ENCODE data around the gene CCDC181. TPM values are rescaled to one million over a fixed set of nuclear protein-coding genes. Genes with fewer than 3 reads are reported as not detected.

The CCDC181 gene
- total RNA-seq, 1 experiment from 2014 or later = 2.9 TPM

GRCh38 chr1:169368406-169368769 is 58.9 kb downstream of the CCDC181 start:
- H2BK15ac ChIP-seq (ENCODE audit: low read depth, low read length) = no peak overlapping the region
- no peak overlapping the region for H2AK5ac ChIP-seq (ENCODE audit: insufficient read length, low read length)
- H3K23ac ChIP-seq (ENCODE audit: insufficient read length, low read depth, low read length) = no peak overlapping the region
- H3K56ac ChIP-seq (ENCODE audit: insufficient read length, low read depth, low read length) = no peak overlapping the region
- Mint-ChIP-seq H3K27ac (no peak overlapping the region), H3K9me3 (peaks cover 0 to 4% of the 10 kb centered on the region in 2 experiments; a peak in 2 of 5 replicates), H3K4me3 (no peak overlapping the region), H3K4me1 (peaks cover 2 to 3% of the 10 kb centered on the region in 2 experiments; a peak in 1 of 4 replicates), H3K27me3 (ENCODE audit: low read depth) (no peaks in the 10 kb centered on the region), H3K36me3 (ENCODE audit: insufficient read depth in 1 of 3, low read depth in 3 of 3) (peaks cover 0 to 6% (median 0%) of the 10 kb centered on the region in 3 experiments; a peak in 5 of 7 replicates)
- H3K4me1 ChIP-seq (ENCODE audit: insufficient read depth, low read length) = no peaks in the 10 kb centered on the region
- no peak overlapping the region for H3K27ac ChIP-seq (ENCODE audit: insufficient read length, low read depth, low read length)
- H4K20me1 ChIP-seq (ENCODE audit: control insufficient read depth, insufficient read depth, insufficient read length) = no peaks in the 10 kb centered on the region
- no peaks in the 10 kb centered on the region for H3K79me1 ChIP-seq (ENCODE audit: insufficient read depth, low read depth, low read length, poor library complexity, severe bottlenecking)
- H4K91ac ChIP-seq (ENCODE audit: insufficient read length, low read depth, low read length) = no peak overlapping the region
- peak overlapping the region; percentile 70 for H3K4me2 ChIP-seq (ENCODE audit: insufficient read depth, insufficient read length, low read length)
- H2BK20ac ChIP-seq (ENCODE audit: low read depth, low read length, poor library complexity, severe bottlenecking) = no peak overlapping the region
- no peak overlapping the region for H2AFZ ChIP-seq (ENCODE audit: low read length)
- no peak overlapping the region for H3K4ac ChIP-seq (ENCODE audit: low read depth, low read length)
- no peaks in the 10 kb centered on the region for H3K27me3 ChIP-seq (ENCODE audit: insufficient read depth, low read length)
- H3K9ac ChIP-seq (ENCODE audit: extremely low read depth, insufficient read length, low read length) = peak overlapping the region; percentile 39
- H4K5ac ChIP-seq (ENCODE audit: insufficient read length, low read depth, low read length) = no peak overlapping the region
- H3K9me3 ChIP-seq (ENCODE audit: control insufficient read depth, low read depth, low read length) = no peaks in the 10 kb centered on the region
- TF ChIP-seq, protein P1, sequence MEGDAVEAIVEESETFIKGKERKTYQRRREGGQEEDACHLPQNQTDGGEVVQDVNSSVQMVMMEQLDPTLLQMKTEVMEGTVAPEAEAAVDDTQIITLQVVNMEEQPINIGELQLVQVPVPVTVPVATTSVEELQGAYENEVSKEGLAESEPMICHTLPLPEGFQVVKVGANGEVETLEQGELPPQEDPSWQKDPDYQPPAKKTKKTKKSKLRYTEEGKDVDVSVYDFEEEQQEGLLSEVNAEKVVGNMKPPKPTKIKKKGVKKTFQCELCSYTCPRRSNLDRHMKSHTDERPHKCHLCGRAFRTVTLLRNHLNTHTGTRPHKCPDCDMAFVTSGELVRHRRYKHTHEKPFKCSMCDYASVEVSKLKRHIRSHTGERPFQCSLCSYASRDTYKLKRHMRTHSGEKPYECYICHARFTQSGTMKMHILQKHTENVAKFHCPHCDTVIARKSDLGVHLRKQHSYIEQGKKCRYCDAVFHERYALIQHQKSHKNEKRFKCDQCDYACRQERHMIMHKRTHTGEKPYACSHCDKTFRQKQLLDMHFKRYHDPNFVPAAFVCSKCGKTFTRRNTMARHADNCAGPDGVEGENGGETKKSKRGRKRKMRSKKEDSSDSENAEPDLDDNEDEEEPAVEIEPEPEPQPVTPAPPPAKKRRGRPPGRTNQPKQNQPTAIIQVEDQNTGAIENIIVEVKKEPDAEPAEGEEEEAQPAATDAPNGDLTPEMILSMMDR (conservative IDR thresholded peaks at IDR 0.05) = no peak
- no peak overlapping the region for H3T11ph ChIP-seq (ENCODE audit: low read length)
- H3K79me2 ChIP-seq (ENCODE audit: insufficient read depth, low read length) = no peaks in the 10 kb centered on the region
- no peak overlapping the region for H2BK120ac ChIP-seq (ENCODE audit: low read depth, low read length, poor library complexity, severe bottlenecking)
- no peak overlapping the region for H2BK5ac ChIP-seq (ENCODE audit: insufficient read length, low read length)
- WGBS (ENCODE audit: extremely low coverage, insufficient read length, low lambda C conversion rate) = no CpG with 5 or more reads among the region's 16 CpGs
- no peak overlapping the region for H3K18ac ChIP-seq (ENCODE audit: insufficient read length, low read depth, low read length)
- no peak overlapping the region for H4K8ac ChIP-seq (replicated peaks; ENCODE audit: insufficient read length, low read depth, low read length)
- no peak overlapping the region for H3K14ac ChIP-seq (ENCODE audit: insufficient read depth, low read length)
- peak; percentile 27 for DNase-seq
- no peaks in the 10 kb centered on the region for H3K23me2 ChIP-seq (ENCODE audit: insufficient read length, low read depth, low read length, poor library complexity, severe bottlenecking)
- H2BK12ac ChIP-seq (ENCODE audit: insufficient read length, low read depth, low read length) = no peak overlapping the region

Data from H9 (cell line).